Astrocyte of the hippocampus (primary cell): ENCODE results near the gene TMUB1.

Source experiments
- DNase-seq: peaks from one replicate; pipeline ENCODE4 v3.0.0; 2011; ENCODE audit warnings: low read depth, low spot score

The TMUB1 gene

GRCh38 chr7:151083071-151083823, at the start of gene TMUB1:
Gene TMUB1, minus strand, starts transcription at chr7:151083493. Its CDS starts 930 bp downstream, at chr7:151082563.
- DNase-seq = peak; percentile 81

- no peak for DNase-seq
These were observed 49.3 kb upstream of the TMUB1 start for GRCh38 chr7:151132461-151133205.

- no peak for DNase-seq
These were observed 48.5 kb upstream of the TMUB1 start for GRCh38 chr7:151131592-151132293.

- DNase-seq = no peak
These were observed 47.9 kb upstream of the TMUB1 start for GRCh38 chr7:151131224-151131591.

GRCh38 chr7:151130741-151131157, 47.5 kb upstream of the TMUB1 start:
- no peak for DNase-seq

GRCh38 chr7:151129960-151130591, 46.8 kb upstream of the TMUB1 start:
- no peak for DNase-seq

GRCh38 chr7:151129117-151129959, 46.0 kb upstream of the TMUB1 start:
- no peak for DNase-seq

GRCh38 chr7:151128716-151129115, 45.4 kb upstream of the TMUB1 start:
- no peak for DNase-seq

GRCh38 chr7:151128144-151128543, 44.9 kb upstream of the TMUB1 start:
- no peak for DNase-seq

GRCh38 chr7:151126491-151127137, 43.3 kb upstream of the TMUB1 start:
- no peak for DNase-seq

GRCh38 chr7:151125846-151126481, 42.7 kb upstream of the TMUB1 start:
- peak; percentile 47 for DNase-seq

GRCh38 chr7:151125470-151125845, 42.2 kb upstream of the TMUB1 start:
- no peak for DNase-seq

GRCh38 chr7:151124899-151125399, 41.7 kb upstream of the TMUB1 start:
- DNase-seq = no peak

GRCh38 chr7:151124481-151124880, 41.2 kb upstream of the TMUB1 start:
- DNase-seq = no peak

GRCh38 chr7:151123822-151124464, 40.6 kb upstream of the TMUB1 start:
- DNase-seq = peak; percentile 92

- DNase-seq = no peak
These were observed 40.0 kb upstream of the TMUB1 start for GRCh38 chr7:151123158-151123821.

- no peak for DNase-seq
These were observed 39.5 kb upstream of the TMUB1 start for GRCh38 chr7:151122796-151123157.

GRCh38 chr7:151122276-151122675, 39.0 kb upstream of the TMUB1 start:
- peak; percentile 39 for DNase-seq
